Activated CD4-positive, alpha-beta T cell treated with anti-CD3 and anti-CD28 coated beads, Interleukin-10, Interleukin-2, amounts not matched to agents 100 ng/mL and 50 ng/mL, durations not matched to agents 16 hours and 8 hours (primary cell): ENCODE results near the gene CFAP251.

Experiments
- DNase-seq: peaks from one replicate; pipeline ENCODE4 v3.0.0-alpha.2; 2020

CFAP251 gene

DNA sequence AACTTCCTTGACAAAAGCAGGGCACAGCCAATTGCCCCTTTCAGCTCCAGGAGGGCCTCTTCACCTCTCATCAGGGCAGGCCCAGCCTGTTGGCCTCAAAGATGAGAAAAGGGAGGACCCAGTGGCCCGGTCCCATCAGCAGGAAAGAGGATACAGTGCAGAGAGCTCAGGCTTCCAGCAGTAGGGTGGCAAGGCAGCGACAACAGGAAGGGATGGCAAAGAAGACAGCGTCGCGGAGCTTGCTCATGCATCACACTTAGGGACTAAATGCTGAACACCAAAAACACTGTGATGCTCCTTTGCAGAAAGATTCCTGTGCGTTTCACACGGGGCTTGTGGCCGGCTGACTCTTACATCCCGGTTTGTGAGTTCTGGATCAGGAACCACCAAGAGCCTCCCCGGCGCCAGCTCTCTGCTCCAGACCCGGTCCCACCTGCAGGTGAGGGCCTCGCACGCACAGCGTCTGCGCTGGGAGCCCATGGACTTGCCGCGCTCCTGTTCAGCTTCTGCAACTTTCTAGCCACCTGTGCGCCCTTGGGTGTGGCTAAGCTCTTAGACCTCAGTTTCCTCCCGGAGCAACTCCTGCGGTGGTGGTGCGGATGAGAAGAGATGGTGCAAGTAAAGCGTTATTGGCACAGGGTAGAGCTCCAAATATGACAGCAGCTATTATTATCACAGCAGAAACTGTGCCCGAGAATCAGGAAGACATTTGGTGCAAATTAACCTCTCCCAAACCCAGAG lies 88.0 kb downstream of the CFAP251 start:
- peak; percentile 11 for DNase-seq

DNA sequence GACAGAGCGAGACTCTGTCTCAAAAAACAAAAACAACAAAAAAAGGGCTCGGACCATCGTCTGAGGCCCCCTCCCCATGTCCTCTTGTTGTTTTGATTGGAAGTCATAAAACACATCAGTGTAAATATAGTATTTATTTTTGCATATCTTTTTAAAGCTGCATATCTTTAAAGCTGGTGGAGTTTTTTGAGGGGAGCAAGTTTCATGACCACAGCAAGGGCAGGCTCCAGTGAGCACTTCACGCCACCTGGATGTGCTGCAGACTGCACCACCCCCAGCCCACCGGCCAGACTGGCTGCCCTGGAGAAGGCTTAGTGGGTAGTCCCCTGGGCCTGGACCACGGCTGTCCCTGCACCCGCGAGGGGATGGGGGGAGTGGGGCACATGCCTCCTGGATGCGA lies 91.3 kb downstream of the CFAP251 start:
- no peak for DNase-seq

DNA sequence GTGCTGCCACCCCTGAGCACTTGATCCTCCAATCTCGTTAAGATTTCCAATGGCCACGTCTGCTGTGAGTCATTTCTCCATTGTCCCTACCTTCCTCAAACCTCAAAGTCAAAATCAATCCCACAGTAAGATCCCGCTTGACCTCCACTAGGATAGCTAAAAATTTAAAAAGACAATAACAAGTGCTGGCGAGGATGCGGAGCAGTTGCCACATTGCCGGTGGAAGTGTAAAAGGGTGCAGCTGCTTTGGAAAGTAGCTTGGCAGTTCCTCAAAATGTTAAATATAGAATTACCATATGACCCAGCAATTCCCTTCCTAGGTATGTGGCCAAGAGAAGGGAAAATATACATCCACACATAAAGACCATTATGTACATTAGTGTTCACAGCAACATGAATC lies 93.8 kb downstream of the CFAP251 start:
- no peak for DNase-seq

DNA sequence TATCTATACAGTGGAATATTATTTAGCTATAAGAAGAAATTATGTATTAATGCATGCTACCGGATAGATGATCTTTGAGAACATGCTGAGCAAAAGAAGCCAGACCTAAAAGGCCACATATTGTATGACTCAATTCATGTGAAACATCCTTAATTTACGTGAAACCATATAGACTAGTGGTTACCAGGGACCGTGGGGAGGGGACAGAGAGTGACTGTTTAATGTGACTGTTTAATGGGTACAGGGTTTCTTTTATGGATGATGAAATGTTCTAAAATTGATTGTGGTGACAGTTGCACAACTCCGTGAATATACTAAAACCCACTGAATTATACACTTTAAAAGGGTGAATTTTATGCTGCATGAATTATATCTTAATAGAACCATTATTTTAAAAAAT lies 94.7 kb downstream of the CFAP251 start:
- no peak for DNase-seq

DNA sequence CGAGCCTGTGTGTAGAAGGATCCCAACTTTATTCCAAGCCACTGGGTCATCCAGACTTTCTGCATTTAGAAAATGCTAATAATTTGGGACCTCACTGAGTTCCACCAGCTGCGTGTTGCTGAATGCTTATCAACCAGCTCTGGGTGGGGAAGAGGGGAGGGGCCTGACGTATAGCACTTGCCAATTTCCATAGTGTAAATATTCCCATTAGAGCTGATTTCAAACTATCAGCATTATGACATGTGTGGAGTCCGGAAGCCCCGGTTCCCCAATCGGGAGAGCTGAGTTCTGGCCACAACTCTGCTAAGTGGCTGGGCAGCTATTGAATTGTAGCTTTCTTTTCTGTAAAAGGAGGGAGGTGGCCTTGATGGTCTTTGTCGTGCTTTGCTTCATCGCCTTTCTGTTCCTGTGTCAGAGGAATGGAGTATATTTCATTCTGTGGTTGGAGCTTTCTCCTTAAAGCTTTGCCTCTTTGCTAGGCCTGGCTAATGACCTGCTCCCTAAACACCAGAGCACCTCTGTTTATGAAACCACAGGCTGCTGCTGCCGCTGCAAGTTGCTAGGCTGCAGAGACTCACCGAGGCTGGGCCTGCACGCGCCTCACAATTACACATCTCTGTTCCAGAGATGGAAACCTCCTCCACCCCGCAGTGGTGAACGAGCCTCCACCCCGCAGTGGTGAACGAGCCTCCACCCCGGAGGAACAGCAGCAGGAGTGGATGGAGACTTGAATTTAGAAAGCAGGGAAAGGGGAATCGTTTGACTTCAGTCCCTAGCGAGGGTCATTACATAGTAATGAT lies 95.6 kb downstream of the CFAP251 start:
- DNase-seq, result no peak

DNA sequence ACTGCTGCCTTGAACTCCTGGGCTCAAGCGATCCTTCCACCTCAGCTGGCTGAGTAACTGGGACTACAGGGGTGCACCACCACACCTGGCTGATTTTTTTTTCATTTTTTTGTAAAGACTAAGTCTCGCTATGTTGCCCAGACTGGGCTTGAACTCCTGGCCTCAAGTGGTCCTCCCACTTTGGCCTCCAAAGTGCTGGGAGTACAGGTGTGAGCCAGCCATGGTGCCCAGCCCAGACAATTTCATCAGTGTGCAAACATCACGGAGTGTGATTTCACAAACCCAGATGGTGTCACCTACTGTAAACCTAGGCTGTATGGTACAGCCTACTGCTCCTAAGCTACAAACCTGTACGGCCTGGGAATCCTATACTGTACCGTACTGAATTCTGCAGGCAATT lies 96.4 kb downstream of the CFAP251 start:
- DNase-seq, result no peak

DNA sequence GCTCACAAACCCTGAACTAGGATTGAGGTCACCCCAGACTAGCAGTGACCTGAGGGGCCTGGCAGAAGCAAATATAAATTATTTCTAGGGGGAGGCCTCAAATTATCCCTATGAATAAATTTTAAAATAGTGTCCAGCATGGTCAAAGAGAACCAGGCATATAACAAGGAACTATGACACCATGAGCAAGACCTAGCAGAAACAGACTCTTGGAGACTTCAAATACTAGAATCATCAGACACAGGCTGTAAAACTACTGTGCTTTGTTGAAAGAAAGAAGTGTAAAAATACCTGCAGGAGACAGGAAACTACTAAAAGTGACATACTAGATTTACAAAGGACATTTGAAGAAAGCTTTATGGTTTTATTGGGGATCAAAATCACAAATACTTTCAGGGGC lies 100.1 kb downstream of the CFAP251 start:
- DNase-seq, result no peak

DNA sequence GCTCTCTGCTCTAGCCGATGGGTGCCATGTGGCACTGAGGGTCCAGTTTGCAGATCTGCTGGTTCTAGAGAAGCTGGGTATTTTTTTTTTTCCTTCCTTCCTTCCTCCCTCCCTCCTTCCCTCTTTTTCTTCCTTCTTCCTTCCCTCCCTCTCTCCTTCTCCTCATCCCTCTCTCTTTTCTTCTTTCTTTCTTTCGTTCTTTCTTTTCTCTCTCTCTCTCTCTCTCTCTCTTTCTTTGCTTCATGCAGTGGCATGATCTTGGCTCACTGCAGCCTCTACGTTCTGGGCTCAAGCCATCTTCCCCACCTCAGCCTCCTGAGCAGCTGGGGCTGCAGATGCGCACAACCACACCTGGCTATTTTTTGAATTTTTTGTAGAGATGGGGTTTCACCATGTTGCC lies 100.5 kb downstream of the CFAP251 start:
- DNase-seq, result no peak

DNA sequence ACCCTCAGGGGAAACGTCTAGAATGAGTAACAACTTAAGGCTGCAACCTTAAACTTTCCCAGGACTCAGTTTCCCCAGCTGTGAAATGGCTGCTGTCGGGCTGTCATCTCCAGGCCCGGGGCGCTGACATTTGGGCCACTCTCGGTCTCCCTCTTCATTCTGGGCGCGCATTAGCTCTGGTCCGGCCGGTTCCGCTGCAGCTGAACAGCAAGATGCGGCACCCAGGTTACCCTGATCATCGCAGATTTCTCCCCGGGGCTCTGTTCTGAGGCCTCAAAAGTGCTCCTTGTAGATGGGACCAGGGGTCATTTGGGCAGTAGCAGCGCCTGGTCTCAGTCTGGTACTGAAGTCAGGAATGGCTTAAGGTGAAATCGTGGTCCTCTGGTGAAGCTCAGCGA lies 102.4 kb downstream of the CFAP251 start:
- no peak for DNase-seq

DNA sequence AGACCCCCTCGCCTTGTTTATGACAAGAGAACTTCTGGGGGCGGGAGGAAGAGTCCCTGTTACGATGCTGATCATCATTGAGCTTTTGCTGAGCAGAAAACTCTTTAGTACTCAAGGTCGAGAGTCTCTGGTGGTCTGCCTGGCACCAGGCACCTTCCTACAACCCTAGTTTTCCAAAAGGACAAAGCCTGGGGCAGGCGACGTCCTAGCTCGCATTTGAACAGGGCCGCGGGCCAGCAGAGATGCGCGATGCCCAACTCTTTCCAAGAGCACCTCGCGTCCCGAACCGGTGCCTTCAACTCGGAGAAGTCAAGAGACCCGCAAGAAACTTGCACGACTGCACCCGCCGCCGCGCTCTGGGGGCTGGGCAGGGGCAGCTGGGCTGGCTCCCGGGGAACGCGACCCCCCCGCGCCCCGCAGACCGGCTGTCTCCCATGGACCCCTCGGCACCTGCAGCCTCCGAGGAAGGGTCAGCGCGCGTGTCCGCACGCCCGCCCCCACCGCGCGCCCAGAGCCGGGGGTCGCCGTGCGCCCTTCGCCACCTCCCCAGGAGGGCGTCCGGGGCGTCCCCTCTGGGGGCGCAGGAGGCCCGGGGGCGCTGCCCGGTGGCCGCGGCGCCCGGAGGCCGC lies 102.9 kb downstream of the CFAP251 start:
- DNase-seq, result no peak

DNA sequence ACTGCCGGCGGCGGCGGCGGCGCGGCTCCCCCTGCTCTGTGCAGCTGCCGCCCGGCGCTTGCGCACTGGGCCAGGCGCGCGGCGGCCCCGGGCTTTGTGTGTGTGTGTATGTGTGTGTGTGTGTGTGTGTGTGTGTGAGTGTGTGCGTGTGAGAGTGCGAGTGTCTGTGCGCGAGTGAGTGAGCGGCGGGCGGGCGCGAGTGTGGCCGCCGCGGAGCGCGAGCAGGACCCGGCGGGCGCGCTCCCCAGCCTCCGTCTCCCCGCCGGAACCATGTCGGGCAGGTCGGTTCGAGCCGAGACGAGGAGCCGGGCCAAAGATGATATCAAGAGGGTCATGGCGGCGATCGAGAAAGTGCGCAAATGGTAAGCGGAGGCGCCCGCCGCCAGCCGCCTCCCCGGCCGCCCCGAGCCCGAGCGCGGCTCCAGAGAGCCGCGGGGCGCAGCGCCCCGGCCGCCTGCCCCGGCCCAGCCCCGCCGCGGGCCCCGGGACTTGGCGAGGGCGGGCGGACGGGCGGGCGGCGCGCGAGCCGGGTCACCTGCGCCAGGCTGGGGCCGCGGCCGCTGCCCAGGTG lies 103.5 kb downstream of the CFAP251 start, which contains the start of gene BCL7A:
Gene BCL7A (plus strand): TSS at position 63 of the 571 bp plus-strand sequence. CDS start 208 bp downstream, at position 271.
- DNase-seq, result peak; percentile 68

DNA sequence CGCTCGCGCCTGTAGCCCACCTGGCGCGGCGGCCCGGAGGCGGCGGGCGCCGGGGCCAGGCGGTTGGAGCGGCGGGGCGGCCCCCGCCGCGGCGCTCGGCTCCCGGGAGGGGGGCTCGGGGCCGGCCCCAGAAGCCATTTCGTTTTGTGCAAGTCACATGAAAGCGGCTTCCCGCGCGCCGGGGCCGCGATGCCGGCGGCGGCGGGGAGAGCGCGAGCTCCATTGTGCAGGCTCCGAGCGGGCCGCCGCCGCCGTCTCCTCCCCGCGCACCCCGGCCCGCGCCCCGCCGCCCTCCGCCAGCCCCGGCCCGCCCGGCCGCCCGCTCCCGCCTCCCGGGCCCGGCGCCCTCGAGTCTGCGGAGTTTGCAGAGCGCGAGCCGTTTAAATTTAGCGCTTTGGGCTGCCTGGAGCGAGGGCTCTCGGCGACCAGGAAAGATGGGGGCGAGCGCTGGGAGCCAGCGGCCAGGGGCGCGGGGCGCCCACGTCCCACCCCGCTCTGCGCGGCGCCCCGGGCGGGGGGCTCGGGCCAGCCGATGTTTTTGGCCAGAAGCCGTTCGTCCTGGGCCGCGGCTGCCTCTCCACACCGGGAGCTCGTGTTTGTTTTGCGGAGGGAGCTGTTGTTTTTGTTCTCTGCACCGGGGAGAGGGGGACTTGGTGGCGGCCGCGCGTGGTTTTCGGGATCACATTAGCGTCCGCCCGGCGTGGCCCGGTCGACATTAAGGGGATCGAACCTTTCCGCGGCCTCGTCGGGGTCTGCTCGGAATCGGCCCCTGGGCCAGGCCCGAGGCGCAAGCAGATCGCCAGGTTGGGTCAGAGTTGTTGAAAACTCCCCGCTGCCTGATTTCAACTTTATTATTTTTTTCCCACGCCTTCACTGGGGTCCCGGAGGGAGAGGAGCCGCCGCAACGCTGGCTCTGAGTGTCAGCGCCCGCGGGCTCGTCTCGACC lies 104.3 kb downstream of the CFAP251 start:
- peak; percentile 33 for DNase-seq

DNA sequence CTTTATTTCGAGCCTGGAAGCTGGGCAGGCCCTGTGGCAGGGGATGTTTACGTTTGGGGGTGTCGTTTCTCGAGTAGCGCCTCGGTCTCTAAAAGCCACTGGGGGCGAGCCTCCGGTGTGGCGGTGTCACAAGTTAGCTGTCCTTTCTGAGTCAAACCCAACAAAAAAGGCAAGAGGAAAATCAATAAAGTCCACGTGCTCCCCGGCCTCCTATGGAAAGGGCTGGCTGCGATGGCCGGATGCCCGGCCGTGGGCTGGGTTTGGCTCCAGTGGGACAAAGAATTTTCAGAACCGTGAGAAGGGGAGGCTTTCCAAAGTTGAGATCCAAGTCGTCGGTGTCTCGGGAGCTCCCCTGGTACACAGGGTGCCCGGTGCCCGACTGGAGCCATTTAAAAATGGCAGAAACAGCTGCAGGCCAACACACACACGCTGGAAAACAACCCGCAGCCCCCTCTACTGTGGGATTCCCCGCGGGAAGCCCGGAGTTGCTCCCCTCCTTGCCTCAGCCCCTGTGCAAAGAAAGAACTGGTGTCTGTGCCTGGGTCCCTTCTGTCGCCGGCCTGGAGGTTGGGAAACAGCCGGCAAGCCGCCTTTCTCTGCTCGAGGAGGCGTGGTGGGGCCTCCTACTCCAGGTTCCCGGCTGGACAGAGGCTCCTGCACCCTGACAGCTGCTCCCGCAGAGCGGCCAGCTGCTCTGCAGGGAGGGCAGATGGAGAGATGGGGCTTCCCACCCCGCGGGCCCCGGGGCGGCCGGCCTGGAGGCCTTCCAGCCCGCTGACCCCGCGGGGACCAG lies 105.1 kb downstream of the CFAP251 start:
- peak; percentile 15 for DNase-seq

DNA sequence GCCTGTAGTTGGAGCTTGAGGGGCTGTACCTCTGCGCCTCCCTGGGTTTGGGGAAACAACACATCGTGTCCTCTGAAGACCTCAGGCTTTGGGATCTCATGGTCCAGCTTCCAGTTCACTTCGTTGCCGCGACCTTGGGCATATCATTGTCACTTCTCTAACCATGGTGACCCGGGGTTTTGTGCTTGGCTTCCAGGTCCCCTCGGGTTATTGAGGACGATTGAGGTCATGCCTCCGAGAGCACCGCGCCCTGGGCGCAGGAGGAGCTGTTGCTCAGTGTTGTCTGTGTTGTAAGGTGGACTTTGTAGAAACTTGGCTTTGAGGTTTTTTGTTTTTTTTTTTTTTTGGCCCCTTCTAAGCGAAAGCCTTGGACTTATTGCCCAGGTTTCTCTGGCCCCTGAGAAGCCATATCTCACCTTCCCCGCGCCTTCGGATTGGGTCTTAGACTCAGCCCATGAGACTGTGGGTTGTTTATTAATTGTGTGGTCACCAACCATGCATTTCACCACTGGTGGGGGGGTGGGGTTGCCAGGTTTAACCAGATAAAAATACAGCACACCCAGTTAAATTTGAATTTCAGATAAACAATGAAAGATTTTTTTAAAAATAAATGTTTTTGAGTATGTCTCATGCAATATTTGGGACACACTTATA lies 105.9 kb downstream of the CFAP251 start:
- DNase-seq, result no peak

DNA sequence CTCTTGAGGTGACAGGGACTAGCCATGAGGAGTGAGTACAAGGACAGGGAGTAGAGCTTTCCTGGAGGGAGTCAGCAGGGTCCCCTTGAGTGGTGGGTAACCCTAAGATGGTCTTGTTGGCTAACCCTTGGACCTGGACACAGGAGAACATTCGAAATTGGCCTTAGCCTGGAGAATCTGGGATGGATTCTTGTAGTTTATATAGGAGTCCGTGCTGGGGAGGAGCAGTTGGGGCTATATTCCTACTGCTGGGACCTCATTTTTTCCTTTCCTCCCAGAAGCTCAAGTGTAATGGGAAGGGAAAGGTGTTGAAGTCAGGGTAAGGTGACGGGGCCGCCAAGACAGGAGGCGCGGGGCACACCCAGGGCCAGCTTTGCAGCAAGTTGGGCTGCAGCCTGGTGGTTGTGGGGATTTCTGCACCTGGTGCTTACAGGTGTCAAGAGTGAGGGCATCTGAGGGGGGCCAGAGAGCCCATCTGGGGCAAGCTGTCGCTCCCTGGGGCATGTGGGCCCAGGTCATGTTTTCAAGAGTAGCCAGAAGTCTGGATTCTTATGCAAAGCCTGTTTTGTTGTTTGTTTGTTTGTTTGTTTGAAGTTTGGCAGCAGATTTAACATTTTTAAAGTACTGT lies 108.4 kb downstream of the CFAP251 start:
- no peak for DNase-seq

DNA sequence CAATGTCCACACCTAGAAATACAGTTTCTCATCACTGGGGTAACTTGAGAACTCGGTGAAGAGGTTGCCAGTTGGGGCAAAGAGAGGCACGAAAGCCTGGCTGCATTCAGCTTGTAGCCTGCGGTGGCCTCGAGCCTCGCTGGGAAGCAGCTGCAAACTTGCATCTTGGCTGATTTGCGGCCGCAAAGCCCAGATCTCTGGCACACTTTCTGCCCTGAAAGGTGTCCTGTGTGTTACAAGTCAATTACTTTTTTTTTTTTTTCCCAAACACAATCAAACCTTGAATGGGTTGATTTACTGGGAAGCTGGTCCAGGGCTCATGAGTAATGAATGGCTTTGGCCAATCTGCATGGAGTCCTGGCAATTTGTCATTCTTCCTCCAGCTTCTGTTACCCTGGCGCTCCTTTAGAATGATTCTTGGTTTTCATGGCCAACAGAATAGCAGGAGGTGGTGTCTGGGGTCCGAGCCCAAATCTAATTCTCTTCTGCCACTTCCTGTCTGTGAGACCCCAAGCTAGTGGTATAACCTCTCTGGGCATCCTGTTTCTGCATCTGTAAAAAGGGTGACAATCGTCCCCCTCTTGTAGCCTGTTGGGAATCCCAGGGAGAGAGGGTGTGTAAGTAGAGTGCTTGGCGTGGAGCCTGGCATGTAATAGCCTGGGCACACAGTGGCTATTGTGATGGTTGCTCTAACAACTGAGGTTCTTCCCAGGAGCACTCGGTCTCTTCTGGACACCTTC lies 109.9 kb downstream of the CFAP251 start:
- DNase-seq, result no peak

DNA sequence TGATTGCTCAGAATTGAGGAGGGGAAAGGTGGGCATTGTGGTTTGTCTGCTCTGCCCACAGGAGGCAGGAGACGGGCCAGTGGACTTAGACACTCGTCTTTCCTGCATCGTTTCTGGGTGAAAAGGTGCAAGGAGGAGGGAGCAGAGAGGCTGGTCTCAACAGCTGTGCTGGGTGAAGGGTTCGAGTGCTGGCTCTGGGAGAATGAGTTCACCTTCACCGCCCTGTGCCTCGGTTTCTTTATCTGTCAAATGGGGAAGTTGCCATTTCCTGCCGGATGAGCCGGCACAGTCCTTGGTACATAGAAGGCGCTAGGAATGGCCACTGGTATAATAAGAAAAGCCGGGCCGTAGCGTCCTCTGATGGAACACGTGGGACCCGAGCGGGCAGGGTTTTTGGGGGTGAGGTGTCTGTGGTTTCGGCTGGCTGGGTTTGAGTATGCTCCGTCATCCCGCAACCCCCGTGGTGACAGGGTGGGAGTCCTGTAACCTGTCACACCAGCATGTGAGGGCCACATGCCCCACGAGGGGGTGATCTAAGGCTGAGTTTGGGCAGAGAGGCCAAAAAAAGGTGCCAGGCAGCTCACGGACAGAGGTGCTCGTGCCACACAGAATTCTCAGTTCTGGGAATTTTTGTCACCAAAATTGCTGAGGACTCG lies 110.6 kb downstream of the CFAP251 start:
- DNase-seq, result peak; percentile 77

DNA sequence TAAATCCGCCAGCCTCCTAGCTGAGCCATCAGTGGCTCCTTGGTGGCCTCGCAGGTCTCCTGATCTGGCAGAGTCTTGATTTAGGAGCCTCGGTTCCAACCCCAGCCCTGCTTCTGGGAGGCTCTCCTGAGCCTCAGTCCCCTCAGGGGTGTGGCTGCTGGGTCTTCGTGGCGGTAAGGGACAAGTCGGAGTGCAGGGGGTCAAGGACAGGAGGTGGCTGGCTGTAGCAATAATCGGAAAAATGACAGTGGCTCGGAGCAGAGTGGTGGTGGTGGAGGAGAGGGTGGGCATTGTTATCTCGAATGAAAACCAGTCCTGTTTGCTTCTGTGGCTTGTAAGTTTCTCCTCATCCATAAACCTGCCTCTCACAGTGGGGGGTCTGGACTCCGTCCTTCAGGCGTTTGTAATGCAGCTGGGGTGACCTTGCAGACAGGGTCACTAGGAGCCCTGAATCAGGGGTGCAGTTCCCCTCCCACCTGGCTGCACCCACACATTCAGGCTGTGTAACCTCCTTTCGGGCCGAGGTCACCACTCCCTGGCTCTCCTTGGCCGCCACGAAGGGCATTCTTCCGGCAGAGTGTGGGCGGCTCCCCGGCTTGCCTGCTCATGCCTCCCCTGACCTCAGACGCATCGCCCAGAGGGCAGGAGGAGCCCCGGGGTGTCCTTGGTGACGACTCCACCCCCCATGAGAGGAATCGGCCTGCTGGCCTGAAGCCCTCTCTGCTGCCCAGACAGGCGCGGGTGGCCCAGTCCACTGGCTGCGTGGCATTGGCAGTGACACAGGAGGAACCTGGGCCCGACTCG lies 111.4 kb downstream of the CFAP251 start:
- no peak for DNase-seq
